Measurements from ENCODE around the gene TAS2R30.

DNA sequence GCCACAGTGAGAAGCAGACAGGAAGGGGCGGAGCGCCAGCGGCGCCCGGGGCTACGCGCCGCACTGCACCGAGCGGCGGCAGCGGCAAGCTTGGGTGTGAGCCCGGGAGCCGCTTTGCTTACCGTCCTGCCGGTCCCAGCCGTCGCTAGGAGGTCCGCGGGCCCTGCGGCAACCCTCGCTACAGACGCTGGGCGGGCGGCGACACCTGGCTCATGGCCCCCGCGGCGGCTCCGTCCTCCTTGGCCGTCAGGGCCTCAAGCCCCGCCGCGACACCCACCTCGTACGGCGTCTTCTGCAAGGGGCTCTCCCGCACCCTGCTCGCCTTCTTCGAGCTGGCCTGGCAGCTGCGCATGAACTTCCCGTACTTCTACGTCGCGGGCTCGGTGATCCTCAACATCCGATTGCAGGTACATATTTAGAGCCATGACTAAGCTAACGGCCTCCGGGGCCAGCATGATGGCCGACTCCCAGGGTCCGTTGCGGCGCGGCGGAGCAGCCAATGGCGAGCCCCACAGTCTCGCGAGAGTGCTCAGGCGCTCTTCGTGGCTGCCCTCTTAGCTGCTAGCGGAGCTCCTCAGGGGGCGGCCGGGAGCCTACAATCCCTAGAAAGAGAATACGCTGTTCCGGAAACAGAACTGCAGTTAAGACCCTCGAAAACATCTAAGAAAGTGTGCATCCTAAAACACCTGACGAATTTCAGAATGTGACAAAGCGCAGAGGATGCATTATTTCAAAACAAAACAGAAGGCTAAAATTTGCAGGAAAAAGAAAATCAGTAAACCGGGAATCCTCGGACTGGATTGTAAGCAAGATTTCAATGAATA is 36.9 kb upstream of the TAS2R30 start, which contains the start of gene SMIM10L1:
- TF ChIP-seq POLR2A (IDR thresholded peaks at IDR 0.05) (peak in 1 of 4 donors; percentile 12), POLR2AphosphoS5 (IDR thresholded peaks at IDR 0.05) (peak; percentile 65 to 85 (median 68)), CTCF (IDR thresholded peaks at IDR 0.05) (no peak)

All from stomach (tissue), 4 donors.